Measurements from ENCODE around the gene PIK3R6.

- no peak for TF ChIP-seq POLR2A (IDR thresholded peaks at IDR 0.05)
- TF ChIP-seq CTCF (IDR thresholded peaks at IDR 0.05) = no peak
These were observed 4.7 kb upstream of the PIK3R6 start for GRCh38 chr17:8872036-8872704.

Measured in testis (tissue), 2 donors.